Peyer's patch (tissue), 4 donors: ENCODE measurements around the gene EIF3D. TPM values are rescaled to one million over a fixed set of nuclear protein-coding genes. Genes with fewer than 3 reads are reported as not detected.
"Not testable (repeated sequence)": the region's sequence is repeated elsewhere in the genome, so short reads cannot be mapped to it uniquely, and the experiment has no call there.

ENCODE experiments used
- DNase-seq, 3 donors: peaks; one replicate each; pipeline ENCODE4 v3.0.0-alpha.2; 2017 to 2019
- H3K27ac ChIP-seq, 4 donors: fragments of 200-600 bp; sonication (generic); one replicate each; pipeline ENCODE4 v1.5.1; 2016 to 2019
- H3K27me3 ChIP-seq, 2 donors: fragments of 200-600 bp; sonication (generic); one replicate each; pipeline ENCODE4 v1.5.1; 2019
- H3K36me3 ChIP-seq, 3 donors: fragments of 200-600 bp; sonication (generic); one replicate each; pipeline ENCODE4 v1.5.1; 2016 to 2019
- H3K4me1 ChIP-seq, 4 donors: fragments of 200-600 bp; sonication (generic); one replicate each; pipeline ENCODE4 v1.5.1; 2016 to 2019
- H3K4me3 ChIP-seq, 4 donors: fragments of 200-600 bp; sonication (generic); 1 replicate in 3 of 4; 2 replicates in 1 of 4; pipeline ENCODE4 v1.5.1; 2016 to 2019; ENCODE audit warnings: mild to moderate bottlenecking in 1 of 4
- H3K9me3 ChIP-seq, 4 donors: fragments of 200-600 bp; sonication (generic); one replicate each; pipeline ENCODE4 v1.5.1; 2016 to 2019; ENCODE audit warnings: mild to moderate bottlenecking in 1 of 4
- POLR2A ChIP-seq, 2 donors: fragments of 450-650 bp; IDR thresholded peaks; one replicate each; pipeline ENCODE4 v1.5.1; 2017; ENCODE audit warnings: antibody characterized with exemption in 2 of 2, mild to moderate bottlenecking in 2 of 2, moderate library complexity in 2 of 2
- total RNA-seq, 4 donors: library from RNA; depleted of rRNA; stranded (reverse); fragments of >200 nt; gene quantifications; one replicate each; pipeline ENCODE4 v1.1.0, GENCODE V29; 2016
- TF ChIP-seq, protein P1 (sequence below), 6 experiments: fragments of 450-650 bp in 4 of 6; fragments of 200-600 bp in 2 of 6; sonication (generic) in 1 of 6; IDR thresholded peaks; one replicate each; pipeline ENCODE4 v1.5.1; 2017 to 2019; ENCODE audit warnings: antibody characterized with exemption in 6 of 6, mild to moderate bottlenecking in 3 of 6, moderate library complexity in 1 of 6

The EIF3D gene
- total RNA-seq, 4 donors from 2014 or later: 135 to 197 (median 167) TPM

- Histone ChIP-seq H3K9me3 (no peaks in the 10 kb centered on the region), H3K4me3 (no peak overlapping the region), H3K4me1 (no peaks in the 10 kb centered on the region), H3K27me3 (no peaks in the 10 kb centered on the region), H3K27ac (no peak overlapping the region), H3K36me3 (no peaks in the 10 kb centered on the region)
- TF ChIP-seq, protein P1, sequence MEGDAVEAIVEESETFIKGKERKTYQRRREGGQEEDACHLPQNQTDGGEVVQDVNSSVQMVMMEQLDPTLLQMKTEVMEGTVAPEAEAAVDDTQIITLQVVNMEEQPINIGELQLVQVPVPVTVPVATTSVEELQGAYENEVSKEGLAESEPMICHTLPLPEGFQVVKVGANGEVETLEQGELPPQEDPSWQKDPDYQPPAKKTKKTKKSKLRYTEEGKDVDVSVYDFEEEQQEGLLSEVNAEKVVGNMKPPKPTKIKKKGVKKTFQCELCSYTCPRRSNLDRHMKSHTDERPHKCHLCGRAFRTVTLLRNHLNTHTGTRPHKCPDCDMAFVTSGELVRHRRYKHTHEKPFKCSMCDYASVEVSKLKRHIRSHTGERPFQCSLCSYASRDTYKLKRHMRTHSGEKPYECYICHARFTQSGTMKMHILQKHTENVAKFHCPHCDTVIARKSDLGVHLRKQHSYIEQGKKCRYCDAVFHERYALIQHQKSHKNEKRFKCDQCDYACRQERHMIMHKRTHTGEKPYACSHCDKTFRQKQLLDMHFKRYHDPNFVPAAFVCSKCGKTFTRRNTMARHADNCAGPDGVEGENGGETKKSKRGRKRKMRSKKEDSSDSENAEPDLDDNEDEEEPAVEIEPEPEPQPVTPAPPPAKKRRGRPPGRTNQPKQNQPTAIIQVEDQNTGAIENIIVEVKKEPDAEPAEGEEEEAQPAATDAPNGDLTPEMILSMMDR (IDR thresholded peaks at IDR 0.05): no peak
- no peak for TF ChIP-seq POLR2A (IDR thresholded peaks at IDR 0.05)
- DNase-seq: no peak
Observed at GRCh38 chr22:36541831-36542411, 13.0 kb upstream of the EIF3D start.

- no peak overlapping the region for H3K4me3 ChIP-seq
- no peak for DNase-seq
- no peaks in the 10 kb centered on the region for H3K4me1 ChIP-seq
- no peak overlapping the region for H3K27ac ChIP-seq
- TF ChIP-seq, protein P1 (IDR thresholded peaks at IDR 0.05): no peak
- no peak for TF ChIP-seq POLR2A (IDR thresholded peaks at IDR 0.05)
- H3K9me3 ChIP-seq: no peaks in the 10 kb centered on the region
- H3K36me3 ChIP-seq: no peaks in the 10 kb centered on the region
- H3K27me3 ChIP-seq: no peaks in the 10 kb centered on the region
Observed at GRCh38 chr22:36540867-36541642, 12.1 kb upstream of the EIF3D start.

- Histone ChIP-seq H3K36me3 (no peaks in the 10 kb centered on the region), H3K4me1 (no peaks in the 10 kb centered on the region), H3K4me3 (no peak overlapping the region), H3K27me3 (no peaks in the 10 kb centered on the region), H3K27ac (no peak overlapping the region), H3K9me3 (no peaks in the 10 kb centered on the region)
- TF ChIP-seq, protein P1 (IDR thresholded peaks at IDR 0.05): no peak
- no peak for TF ChIP-seq POLR2A (IDR thresholded peaks at IDR 0.05)
- DNase-seq: no peak
Observed at GRCh38 chr22:36538529-36538928, 9.6 kb upstream of the EIF3D start.

GRCh38 chr22:36536717-36537116, 7.8 kb upstream of the EIF3D start:
- Histone ChIP-seq H3K4me3 (no peak overlapping the region), H3K9me3 (no peaks in the 10 kb centered on the region), H3K27ac (no peak overlapping the region), H3K36me3 (no peaks in the 10 kb centered on the region), H3K27me3 (no peaks in the 10 kb centered on the region), H3K4me1 (no peaks in the 10 kb centered on the region)
- no peak for TF ChIP-seq POLR2A (IDR thresholded peaks at IDR 0.05)
- TF ChIP-seq, protein P1 (IDR thresholded peaks at IDR 0.05): no peak
- no peak for DNase-seq

DNA sequence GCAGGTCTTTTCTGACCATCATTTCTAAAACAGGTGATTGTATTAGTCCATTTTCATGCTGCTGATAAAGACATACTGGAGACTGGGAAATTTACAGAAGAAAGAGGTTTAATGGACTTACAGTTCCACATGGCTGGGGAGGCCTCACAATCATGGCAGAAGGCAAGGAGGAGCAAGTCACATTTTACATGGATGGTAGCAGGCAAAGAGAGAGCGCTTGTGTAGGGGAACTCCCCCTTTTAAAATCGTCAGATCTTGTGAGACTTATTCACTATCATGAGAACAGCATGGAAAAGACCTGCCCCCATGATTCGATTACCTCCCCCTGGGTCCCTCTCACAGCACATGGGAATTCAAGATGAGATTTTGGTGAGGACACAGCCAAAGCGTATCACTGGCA, 4.4 kb upstream of the EIF3D start:
- H3K36me3 ChIP-seq, H3K4me1 ChIP-seq, H3K9me3 ChIP-seq, H3K27ac ChIP-seq, H3K27me3 ChIP-seq, DNase-seq, H3K4me3 ChIP-seq: not testable (repeated sequence)

DNA sequence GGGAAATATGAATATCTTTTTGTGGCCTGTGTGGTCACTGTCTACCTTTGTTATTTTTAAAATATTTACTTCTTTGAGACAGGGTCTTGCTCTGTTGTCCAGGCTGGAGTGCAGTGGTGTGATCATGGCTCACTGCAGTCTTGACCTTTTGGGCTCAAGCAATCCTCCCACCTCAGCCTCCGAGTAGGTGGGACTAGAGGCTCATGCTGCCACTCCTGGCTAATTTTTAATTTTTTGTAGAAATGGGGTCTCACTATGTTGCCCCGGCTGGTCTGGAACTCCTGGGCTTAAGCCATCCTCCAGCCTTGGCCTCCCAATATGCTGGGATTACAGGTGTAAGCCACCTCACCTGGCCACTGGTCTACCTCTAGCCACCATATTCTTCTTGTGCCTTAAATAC, 3.5 kb upstream of the EIF3D start:
- Histone ChIP-seq H3K9me3 (no peaks in the 10 kb centered on the region), H3K27me3 (no peaks in the 10 kb centered on the region), H3K36me3 (no peaks in the 10 kb centered on the region), H3K4me3 (no peak overlapping the region), H3K4me1 (peaks cover 0 to 11% (median 3%) of the 10 kb centered on the region in 4 donors), H3K27ac (no peak overlapping the region)
- DNase-seq: no peak
- TF ChIP-seq, protein P1 (IDR thresholded peaks at IDR 0.05): no peak
- TF ChIP-seq POLR2A (IDR thresholded peaks at IDR 0.05): no peak
